ENCODE results near the gene KCNT1.

- TF ChIP-seq EZH2 (IDR thresholded peaks at IDR 0.05; ENCODE audit: low read length), result no peak
- TF ChIP-seq, protein P1, sequence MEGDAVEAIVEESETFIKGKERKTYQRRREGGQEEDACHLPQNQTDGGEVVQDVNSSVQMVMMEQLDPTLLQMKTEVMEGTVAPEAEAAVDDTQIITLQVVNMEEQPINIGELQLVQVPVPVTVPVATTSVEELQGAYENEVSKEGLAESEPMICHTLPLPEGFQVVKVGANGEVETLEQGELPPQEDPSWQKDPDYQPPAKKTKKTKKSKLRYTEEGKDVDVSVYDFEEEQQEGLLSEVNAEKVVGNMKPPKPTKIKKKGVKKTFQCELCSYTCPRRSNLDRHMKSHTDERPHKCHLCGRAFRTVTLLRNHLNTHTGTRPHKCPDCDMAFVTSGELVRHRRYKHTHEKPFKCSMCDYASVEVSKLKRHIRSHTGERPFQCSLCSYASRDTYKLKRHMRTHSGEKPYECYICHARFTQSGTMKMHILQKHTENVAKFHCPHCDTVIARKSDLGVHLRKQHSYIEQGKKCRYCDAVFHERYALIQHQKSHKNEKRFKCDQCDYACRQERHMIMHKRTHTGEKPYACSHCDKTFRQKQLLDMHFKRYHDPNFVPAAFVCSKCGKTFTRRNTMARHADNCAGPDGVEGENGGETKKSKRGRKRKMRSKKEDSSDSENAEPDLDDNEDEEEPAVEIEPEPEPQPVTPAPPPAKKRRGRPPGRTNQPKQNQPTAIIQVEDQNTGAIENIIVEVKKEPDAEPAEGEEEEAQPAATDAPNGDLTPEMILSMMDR (optimal IDR thresholded peaks at IDR 0.05 in 1 of 3, IDR thresholded peaks at IDR 0.05 in 1 of 3, conservative IDR thresholded peaks at IDR 0.05 in 1 of 3; ENCODE audit: extremely low read depth in 1 of 3, insufficient read depth in 2 of 3, low read length in 3 of 3), result no peak
These were observed 18.5 kb upstream of the KCNT1 start for GRCh38 chr9:135683401-135684034.

Data from keratinocyte (primary cell).